ENCODE measurements around the gene FAM168B.

Gene FAM168B

DNA sequence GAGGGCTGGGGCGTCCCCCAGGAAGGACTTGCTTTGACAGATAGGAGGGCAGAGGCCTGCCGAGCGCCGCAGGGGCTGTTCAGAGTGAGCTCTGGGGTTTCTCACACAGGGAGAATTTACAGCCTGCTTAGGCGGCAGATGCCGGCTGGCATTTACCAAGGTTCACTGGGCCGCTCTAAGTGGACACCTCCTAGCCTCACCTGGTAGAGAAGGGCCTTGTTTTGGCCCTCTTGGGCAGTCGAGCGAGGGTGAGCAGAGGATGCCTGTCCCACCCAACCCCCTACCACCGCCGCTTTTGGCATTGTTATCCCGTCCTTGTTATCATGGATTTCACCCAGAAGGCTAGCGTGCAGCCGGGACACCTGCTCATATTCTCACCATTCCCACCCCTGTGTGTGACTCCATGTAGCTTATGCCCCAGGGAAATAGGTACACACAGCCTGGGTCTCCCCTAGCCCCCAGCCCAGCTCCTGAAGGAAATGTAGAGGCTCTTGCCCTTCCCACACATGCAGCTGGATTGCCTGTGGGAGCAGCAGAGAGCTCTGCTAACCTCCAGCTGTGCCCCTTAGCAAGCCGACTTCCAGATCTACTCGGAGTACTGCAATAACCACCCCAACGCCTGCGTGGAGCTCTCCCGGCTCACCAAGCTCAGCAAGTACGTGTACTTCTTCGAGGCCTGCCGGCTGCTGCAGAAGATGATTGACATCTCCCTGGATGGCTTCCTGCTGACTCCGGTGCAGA, 52.4 kb downstream of the FAM168B start:
- DNase-seq (ENCODE audit: low read depth in 1 of 2, low spot score in 1 of 2): no peak

DNA sequence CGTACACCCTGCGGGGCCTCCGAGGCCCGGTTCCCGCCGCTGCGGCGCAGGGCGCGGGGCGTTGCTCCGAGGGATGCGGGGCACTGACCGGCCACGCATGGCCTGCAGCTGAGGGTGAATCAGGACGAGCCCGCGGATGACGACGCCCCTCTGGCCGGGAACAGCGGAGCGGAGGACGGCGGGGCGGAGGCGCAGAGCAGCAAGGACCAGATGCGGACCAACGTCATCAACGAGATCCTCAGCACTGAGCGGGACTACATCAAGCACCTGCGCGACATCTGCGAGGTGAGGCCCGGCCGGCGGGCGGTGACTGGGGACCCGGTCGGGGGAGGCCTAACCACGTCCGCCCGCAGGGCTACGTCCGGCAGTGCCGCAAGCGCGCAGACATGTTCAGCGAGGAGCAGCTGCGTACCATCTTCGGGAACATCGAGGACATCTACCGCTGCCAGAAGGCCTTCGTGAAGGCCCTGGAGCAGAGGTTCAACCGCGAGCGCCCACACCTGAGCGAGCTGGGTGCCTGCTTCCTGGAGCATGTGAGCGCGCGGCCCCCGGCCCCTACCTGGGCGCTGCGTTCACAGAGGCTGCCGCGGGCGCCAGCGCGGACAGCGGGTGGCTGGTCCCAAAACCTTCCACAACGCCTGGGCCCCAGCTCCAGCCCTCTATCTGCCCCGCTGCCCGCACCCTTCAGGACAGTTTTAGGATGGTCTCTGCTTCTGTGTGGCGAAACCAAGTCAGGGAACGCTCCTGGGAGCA, 53.2 kb downstream of the FAM168B start:
- DNase-seq (ENCODE audit: low read depth in 1 of 2, low spot score in 1 of 2): no peak

DNA sequence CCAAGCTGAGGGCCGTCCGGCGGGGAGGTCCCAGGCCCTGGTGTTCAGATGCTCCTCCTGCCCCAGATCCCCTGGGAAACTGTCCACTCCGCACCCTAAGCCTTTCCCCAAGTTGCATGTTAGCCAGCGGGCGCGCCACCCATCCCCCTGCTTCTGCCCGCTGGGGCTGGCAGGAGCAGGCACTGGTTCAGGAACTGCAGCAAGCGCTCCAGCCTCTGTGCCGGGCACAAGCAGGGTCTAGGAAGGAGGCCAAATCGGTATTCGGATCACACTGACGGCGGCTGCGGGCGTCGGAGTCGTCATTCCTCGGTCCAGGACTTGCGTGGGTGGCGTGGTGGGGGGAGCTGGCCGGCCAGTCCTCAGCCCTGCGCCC, 53.7 kb downstream of the FAM168B start:
- no peak for DNase-seq (ENCODE audit: low read depth in 1 of 2, low spot score in 1 of 2)

DNA sequence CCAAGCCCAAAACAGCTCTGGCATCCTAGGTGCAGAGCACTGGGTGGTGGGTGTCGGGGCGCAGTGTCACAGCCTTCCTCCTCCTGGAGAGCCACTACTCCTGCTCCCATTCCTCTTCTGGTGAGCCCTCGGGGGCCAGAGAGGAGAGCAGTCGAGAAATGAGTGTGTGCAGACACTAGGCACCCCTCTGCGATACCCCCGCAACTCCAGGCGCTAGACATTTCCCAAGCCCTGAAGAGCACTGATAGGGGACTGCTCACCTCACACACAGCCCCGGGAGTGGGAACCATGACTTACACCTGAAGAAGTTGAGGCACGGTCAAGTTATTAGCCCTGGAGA, 54.2 kb downstream of the FAM168B start:
- DNase-seq (ENCODE audit: low read depth in 1 of 2, low spot score in 1 of 2): no peak

DNA sequence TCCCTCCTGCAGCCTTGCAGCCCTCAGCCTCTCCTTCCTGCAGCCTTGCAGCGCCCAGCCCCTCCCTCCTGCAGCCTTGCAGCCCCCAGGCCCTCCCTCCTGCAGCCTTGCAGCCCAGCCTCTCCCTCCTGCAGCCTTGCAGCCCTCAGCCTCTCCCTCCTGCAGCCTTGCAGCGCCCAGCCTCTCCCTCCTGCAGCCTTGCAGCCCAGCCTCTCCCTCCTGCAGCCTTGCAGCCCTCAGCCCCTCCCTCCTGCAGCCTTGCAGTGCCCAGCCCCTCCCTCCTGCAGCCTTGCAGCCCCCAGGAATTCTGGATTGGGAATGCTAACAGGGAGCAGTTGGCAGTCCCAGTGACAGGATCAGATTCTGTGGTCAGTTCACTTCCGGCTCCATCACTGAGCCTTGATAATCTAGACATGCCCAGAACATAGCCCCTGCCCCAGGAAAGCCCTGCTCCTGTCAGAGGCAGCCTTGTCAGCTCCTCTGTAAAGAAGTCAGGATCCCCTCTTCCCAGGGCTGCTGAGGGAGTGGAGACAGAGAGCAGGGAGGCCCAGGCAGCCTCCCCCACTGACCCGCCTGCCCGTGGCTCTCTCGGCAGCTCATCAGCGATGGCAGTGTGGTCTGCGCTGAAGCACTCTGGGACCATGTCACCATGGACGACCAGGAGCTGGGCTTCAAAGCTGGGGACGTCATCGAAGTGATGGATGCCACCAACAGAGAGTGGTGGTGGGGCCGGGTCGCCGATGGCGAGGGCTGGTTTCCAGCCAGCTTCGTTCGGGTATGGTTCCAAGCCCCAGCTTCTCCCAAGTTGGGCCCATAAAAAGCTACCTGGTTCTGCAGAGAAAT, 54.8 kb downstream of the FAM168B start:
- no peak for DNase-seq (ENCODE audit: low read depth in 1 of 2, low spot score in 1 of 2)

DNA sequence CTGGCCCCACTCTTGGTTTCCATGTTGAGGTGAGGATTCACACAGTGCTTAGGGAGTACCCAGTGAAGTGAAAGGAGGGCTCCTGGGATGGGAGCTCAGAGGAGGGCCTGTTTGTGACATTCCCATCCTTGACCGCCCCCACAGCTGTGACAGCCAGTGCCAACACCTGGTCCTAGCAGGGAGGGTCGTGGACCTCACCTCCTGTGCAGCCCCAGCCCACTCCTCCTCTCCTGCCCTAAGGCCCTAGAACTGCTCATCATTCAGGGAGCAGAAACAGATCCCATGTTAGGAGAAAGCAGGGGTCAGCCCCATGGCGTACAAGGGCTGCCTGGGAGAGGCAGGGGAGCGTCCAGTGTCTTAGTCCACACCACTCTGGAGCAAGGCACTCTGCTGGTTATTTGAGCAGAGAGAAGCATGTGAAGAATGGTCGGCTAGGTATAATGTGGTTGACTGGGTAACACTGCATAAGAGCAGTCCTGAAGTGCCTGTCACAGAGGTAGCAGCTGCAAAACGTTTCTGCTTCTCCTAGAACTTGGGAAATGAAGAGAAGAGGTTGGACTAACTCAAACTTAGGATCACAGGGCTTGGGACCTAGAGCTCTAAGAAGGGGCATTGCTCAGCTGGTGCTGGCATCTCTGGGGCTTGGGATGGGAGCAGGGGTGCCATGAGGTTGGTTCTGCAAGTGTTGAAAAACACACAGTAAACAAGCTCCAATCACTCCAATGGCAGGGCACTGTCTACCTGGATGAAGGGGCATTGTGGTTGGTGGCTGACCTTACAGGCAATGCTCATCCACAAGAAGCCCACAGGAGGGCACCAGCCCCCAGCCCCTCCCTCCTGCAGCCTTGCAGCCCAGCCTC, 55.6 kb downstream of the FAM168B start:
- DNase-seq (ENCODE audit: low read depth in 1 of 2, low spot score in 1 of 2): no peak

DNA sequence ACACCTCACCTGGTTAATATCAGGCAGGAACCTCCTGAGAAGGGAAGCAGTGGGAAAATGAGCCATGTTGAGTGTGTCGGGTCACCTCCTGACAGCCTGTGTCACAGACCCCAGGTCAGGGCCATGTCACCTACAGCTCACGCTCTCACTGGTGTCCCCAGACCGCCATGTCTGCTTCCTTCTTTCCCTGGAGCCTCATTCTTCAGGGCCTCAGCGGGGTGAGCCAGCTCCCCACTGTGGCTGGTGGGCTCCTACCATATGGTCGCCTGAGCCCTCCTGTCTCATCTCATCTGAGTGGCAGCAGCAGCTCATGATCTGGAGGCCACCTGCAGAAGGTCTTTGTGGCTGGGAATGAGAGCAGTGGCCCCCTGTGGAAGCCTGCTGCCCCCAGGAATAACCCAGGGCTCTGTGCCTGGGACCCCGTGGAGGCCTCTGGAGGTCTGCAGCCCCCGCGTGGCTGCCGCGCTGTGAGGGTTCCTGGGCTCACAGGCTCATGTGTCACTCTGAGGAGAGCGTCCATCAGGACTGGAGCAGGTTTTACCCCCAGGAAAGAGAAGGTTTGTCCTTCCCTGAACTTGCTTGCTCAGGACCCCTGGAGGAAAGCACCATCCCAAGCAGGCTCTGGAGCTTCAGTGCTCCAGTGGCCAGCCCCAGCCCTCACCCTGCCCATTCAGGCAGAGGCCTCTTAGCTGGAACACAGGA, 56.4 kb downstream of the FAM168B start:
- no peak for DNase-seq (ENCODE audit: low read depth in 1 of 2, low spot score in 1 of 2)

DNA sequence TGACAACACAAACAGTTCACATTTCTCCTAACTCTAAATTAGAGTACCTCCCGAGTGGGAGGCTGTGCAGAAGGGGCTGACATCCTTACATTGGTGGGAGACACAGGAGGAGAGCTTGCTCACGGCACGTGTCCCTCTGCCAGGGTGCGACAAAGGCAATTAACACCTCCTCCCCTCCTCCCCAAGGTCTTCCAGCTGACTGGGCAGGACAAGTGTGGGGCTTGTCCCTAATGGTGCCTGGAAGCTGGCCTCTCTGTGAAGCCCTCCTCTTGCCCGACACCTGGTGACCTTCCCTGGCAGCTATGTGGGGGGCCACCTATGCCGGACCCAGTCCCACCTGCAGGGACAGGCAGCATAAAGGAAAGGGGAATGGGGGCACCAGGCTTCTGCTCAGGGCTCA, 57.0 kb downstream of the FAM168B start:
- no peak for DNase-seq (ENCODE audit: low read depth in 1 of 2, low spot score in 1 of 2)

DNA sequence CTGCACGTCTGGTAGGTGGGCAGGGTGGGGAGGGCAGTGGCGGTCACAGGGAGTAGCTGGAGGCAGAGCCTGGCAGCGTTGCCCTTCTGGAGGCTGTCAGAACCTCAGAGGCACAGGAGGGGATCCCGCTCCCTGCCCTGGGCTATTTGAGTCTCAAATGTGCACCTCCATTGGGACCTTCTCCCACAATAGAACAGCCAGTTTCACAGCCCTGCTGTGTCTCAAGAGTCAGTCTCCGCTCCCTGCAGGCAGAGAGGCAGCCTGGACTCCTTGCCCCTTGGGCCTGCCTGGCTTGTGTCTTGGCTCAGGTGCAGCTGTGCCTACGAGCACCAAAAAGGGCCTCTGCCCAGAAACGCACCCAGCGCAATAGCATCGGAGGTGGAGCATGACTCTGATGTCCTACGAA, 57.4 kb downstream of the FAM168B start:
- DNase-seq (ENCODE audit: low read depth in 1 of 2, low spot score in 1 of 2): no peak

DNA sequence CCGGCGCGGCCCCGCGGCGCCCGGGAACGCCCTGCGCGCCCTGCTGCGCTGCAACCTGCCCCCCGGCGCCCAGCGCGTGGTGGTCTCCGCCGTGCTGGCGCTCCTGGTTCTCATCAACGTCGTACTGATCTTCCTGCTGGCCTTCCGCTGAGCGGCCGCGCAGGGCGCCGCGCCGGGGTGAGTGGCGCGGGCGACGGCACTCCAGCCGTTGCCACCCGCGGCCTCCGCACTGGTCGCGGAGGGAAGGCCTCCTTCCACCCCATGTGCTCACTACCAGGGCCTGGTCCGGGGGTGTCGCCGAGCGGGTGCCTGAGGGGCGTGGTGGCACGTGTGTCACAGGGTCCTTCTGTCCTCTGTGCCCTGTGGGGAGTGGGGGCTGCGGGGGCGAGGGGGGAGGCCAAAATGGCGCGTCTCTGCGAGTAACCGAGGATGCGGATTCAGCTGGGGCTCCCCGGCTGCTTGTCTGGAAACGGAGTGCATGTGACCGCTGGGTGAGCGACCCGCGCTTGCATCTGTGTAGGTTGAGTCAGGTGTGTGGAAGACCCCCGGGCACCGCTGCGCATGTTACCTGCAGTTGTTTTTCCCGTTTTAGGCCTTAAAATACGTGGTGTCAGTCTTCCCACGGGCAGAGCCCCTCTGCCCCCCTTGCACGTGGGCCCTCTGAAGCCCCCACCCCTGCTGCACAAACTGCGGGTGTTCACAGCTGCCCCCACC, 58.0 kb downstream of the FAM168B start:
- DNase-seq (ENCODE audit: low read depth in 1 of 2, low spot score in 1 of 2): no peak

DNA sequence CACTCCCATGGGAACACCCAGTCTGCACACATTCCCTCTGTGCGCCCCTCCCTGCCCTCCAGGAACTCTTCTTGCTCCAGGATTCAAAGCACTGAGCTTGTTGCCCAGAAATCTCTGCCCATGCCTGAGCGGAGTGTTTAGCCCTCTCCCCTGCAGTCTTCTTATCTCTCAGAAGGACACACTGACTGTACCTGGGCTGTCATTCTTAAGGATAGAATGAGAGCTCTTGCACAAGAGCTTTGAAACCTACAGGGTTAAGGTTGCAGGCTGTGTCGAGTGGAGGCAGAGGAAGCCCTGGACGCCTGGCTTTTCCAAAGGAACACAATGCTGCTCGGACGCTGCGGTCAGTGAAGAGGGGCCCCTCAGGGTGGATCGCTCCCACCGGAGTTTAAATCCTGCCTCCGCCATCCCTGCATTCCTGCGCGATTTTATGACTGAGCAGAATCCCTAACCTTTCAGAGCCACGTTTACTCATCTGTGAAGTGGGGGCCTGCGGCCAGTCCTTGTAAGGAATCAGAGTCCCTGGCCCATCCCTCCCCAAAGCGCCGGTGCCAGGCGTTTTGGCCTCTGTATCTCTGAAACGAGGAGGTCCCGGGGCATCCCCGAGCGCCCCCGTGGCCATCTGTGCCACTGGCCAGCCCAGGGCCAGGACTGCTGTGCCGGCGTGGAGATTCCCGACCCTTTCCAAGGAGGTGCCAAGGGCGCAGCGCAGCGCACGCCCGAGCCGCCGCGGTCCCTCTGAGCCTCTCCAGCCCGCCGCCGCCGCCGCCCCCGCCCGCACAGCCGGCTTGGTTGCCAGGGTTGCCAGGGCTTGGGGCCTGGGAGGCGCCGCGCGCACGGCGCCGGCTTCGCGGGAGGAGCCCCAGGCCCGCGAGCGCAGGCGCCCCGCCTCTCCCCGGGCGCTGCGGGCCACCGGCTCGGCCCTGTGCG, 58.9 kb downstream of the FAM168B start:
- no peak for DNase-seq (ENCODE audit: low read depth in 1 of 2, low spot score in 1 of 2)

DNA sequence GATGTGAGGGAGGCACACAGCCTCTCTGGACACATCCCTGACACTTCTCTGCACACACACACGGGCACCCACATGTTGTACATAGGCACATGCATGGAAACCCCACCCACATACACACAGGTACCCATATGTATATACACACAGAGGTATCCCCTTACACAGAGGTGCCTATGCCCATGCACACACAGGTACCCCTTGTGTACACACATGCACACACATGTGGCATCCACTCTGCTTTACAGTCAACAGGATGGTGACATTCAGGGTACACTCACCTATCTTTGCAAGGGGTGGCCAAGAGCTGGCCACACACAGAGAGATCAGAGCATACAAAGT, 59.5 kb downstream of the FAM168B start:
- DNase-seq (ENCODE audit: low read depth in 1 of 2, low spot score in 1 of 2): no peak

DNA sequence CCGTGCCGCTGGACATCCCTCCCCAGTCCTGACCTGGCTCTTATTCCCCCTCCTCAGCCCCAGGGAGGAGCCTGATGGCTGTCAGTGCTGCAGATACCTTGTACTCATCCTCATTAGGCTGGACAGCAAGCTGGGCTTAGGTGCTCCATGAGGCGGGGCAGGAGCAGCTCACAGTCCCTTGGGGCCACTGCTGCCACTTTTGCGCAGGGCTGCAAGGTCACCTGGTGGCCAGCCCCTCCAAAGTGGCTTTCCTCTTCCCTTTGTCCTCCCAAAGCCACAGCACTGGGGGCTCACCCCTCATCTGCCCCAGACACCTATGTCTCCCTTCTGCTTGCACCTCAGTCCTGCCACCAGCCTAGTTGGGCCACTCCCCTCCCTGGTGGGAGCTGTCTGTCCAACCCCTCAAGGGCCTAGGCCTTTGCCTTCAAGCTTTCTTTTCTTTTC, 60.8 kb downstream of the FAM168B start:
- no peak for DNase-seq (ENCODE audit: low read depth in 1 of 2, low spot score in 1 of 2)

DNA sequence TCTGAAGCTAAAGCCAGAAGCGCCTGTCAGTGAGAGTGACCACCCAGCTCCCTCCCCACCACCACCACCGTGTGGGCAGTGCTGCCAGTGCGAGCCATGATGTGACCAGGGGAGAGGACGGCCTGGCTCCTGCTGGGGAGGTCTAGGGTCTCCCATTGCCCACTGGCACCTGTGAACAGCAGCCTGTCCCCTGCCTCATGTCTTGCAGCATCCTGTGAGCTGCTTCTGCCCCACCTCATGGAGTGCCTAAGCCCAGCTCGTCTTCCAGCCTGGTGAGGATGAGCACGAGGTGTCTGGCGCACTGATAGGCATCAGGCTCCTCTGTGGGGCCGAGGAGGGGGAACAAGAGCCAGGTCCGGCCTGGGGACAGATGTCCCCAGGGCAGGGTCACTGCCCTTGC, 61.4 kb downstream of the FAM168B start:
- no peak for DNase-seq (ENCODE audit: low read depth in 1 of 2, low spot score in 1 of 2)

DNA sequence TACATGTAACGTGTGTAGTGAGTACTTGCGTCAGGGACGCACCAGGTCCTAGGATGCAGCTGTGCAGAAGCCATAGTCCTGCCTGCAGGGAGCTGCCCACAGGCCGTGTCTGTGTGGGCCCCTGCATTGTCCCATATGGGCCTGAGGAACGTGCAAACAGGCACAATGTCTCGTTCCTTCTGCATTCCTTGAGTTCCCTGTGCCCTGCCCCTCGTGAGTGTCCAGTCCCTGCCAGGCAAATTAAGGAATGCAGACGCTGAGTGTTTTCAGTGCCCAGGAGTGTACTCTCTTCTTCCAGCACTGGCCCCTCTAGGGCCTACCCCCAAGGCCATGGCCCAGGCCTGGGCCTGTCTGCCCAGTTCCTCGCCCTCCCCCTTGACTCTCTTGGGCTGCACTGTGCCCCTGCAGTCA, 61.8 kb downstream of the FAM168B start:
- DNase-seq (ENCODE audit: low read depth in 1 of 2, low spot score in 1 of 2): no peak

DNA sequence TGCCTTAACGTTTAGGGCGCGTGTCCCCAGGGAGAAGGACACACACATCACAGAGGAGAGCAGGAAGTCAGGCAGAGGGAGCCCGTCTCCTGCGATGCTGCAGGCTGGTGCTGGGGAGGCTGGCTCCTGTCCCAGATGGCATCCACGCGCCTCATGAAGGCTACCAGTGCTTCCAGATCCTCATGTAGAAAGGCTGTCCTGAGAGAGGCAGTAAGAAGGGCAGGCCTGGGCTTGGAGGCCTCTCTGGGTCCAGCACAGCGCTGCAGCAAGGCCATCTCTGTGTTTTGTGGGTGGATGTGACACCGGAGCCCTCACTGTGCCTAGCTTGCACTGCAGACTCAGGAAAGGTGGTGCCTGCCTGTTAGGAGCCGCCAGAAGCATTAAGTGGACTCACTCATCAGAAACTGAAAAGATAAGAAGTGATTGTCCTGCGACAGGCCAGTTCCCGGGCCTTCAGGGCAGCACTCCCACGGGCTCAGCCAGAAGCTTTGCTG, 62.7 kb downstream of the FAM168B start:
- no peak for DNase-seq (ENCODE audit: low read depth in 1 of 2, low spot score in 1 of 2)

DNA sequence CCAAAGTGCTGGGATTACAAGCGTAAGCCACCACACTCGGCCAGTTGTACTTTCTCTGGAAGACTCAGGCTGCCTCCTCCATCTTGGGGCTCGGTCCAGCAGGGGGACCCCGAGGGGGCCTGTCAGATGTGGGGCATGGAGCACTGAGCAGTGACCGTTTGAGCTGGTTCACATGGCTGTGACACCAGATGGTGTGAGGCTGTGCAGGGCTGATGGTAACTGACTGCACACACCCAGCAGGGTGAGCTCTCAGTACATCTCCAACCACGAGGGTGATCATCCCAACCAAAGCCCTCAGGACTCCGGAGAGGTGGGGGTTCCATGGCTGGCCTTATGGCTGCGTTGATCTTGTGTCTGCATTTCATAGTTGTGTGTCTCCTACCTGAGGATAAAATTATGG, 63.4 kb downstream of the FAM168B start:
- DNase-seq (ENCODE audit: low read depth in 1 of 2, low spot score in 1 of 2): no peak

Measured in activated T-helper 1 cell treated with anti-CD3 and anti-CD28 coated beads, Interleukin-2, amount 50 U/mL, for 16 hours (primary cell).